Neural crest cell (in vitro differentiated cells): Measurements from ENCODE around the gene PPP2R5E. TPM values are rescaled to one million over a fixed set of nuclear protein-coding genes. Genes with fewer than 3 reads are reported as not detected.

Experiments used
- DNase-seq: peaks from one replicate; pipeline ENCODE4 v3.0.0; 2021; ENCODE audit warnings: low read depth, mixed read lengths, low spot score
- H3K27ac Mint-ChIP-seq: one replicate; pipeline ENCODE4 v1.8.0; 2021; ENCODE audit warnings: mild to moderate bottlenecking, mixed read lengths; ENCODE audit not compliant: unreplicated experiment
- H3K27me3 Mint-ChIP-seq: 2 replicates; pipeline ENCODE4 v1.8.0; 2021; ENCODE audit warnings: low read depth, mild to moderate bottlenecking, mixed read lengths
- H3K36me3 Mint-ChIP-seq: 2 replicates; pipeline ENCODE4 v1.8.0; 2021; ENCODE audit warnings: low read depth, mild to moderate bottlenecking, mixed read lengths
- H3K4me1 Mint-ChIP-seq: 2 replicates; pipeline ENCODE4 v1.8.0; 2021; ENCODE audit warnings: mixed read lengths
- H3K4me3 Mint-ChIP-seq: one replicate; pipeline ENCODE4 v1.8.0; 2021; ENCODE audit warnings: mild to moderate bottlenecking, mixed read lengths
- H3K9me3 Mint-ChIP-seq: 2 replicates; pipeline ENCODE4 v1.8.0; 2021; ENCODE audit warnings: mixed read lengths
- CTCF ChIP-seq: fragments of 200-600 bp; sonication (generic); conservative IDR thresholded peaks from 2 replicates; pipeline ENCODE4 v1.5.0; 2021; ENCODE audit warnings: antibody characterized with exemption, mild to moderate bottlenecking
- total RNA-seq: library from RNA; stranded (reverse); gene quantifications from 2 replicates; pipeline ENCODE4 v1.2.1, GENCODE V29; 2021

PPP2R5E gene
- total RNA-seq, 1 donor from 2014 or later, result 67.3 TPM

DNA sequence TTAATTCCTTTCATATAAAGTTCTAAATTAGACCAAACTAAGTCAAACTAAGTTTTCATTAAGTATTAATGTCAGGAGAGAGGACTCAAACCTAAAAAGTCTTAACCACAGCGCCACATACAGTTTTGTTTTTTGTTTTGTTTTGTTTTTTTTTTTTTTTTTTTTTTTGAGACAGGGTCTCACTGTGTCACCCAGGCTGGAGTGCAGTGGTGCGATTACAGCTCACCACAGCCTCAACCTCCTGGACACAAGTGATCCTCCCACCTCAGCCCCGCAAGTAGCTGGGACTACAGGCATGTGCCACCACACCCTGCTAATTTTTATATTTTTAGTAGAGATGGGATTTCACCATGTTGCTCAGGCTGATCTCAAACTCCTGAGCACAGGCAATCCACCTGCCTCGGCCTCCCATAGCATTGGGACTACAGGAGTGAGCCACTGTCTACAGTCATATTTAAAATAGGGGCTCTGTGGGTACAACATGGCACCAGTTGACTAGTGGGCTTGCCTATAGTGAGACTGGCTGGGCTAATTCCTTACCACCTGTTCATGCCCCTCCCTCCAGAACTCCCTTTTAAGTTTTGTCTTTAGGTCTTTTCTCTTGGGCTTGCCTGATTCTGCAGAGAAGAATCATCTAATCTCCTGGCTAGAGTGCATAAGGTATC, 110.2 kb downstream of the PPP2R5E start:
- no peaks in the 10 kb centered on the region for H3K27me3 Mint-ChIP-seq
- H3K36me3 Mint-ChIP-seq, result no peaks in the 10 kb centered on the region
- no peak for TF ChIP-seq CTCF
- H3K9me3 Mint-ChIP-seq, result no peaks in the 10 kb centered on the region
- DNase-seq, result no peak
- H3K4me1 Mint-ChIP-seq, result peaks cover 33% of the 10 kb centered on the region
- no peak overlapping the region for H3K4me3 Mint-ChIP-seq
- H3K27ac Mint-ChIP-seq, result no peak overlapping the region

DNA sequence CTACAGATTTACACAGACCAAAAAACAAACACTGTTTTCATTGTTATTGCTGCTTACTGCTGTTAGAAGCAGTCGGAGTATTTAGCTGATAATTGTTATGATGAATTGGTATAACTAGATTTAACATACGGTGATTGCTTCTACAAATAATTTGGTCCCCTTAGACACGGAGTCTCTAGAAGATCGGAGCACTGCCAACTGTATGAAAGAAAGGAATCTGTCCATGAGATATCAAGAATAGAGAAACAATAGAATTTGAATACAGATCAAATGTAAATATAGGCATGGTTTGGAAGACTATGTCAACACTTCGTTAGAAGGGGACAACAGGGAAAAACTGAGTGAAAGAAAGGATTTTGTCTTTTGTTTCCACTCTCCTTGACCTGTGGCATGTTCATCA, 110.9 kb downstream of the PPP2R5E start:
- H3K36me3 Mint-ChIP-seq, result no peaks in the 10 kb centered on the region
- H3K9me3 Mint-ChIP-seq, result no peaks in the 10 kb centered on the region
- H3K4me3 Mint-ChIP-seq, result no peak overlapping the region
- no peak for TF ChIP-seq CTCF
- H3K4me1 Mint-ChIP-seq, result peaks cover 33% of the 10 kb centered on the region
- no peak for DNase-seq
- H3K27ac Mint-ChIP-seq, result no peak overlapping the region
- no peaks in the 10 kb centered on the region for H3K27me3 Mint-ChIP-seq

DNA sequence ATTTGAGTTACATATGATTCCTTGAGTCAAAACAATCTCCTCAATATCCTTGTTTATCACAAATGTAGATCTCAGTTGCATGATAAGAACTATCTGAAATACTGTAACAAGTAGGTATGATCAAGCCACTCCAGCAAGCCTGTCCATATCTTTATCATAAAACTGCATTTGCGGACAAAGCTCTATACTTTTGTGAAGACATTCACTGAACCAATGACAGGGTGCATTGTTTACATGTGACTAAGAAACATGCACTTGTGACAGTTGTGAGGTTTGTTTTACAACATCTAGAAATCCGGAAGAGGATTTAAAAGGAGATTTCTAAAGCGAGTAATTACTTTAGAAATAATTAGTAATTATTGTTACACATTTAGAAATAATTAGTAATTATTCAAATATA, 111.7 kb downstream of the PPP2R5E start:
- Mint-ChIP-seq H3K4me3 (no peak overlapping the region), H3K4me1 (peaks cover 30% of the 10 kb centered on the region), H3K36me3 (no peaks in the 10 kb centered on the region), H3K9me3 (no peaks in the 10 kb centered on the region), H3K27me3 (no peaks in the 10 kb centered on the region), H3K27ac (no peak overlapping the region)
- no peak for DNase-seq
- TF ChIP-seq CTCF, result no peak

GRCh38 chr14:63428486-63428885, 114.7 kb downstream of the PPP2R5E start:
- Mint-ChIP-seq H3K4me1 (peaks cover 22% of the 10 kb centered on the region), H3K27me3 (no peaks in the 10 kb centered on the region), H3K36me3 (no peaks in the 10 kb centered on the region), H3K4me3 (no peak overlapping the region), H3K27ac (no peak overlapping the region), H3K9me3 (no peaks in the 10 kb centered on the region)
- no peak for DNase-seq
- no peak for TF ChIP-seq CTCF

DNA sequence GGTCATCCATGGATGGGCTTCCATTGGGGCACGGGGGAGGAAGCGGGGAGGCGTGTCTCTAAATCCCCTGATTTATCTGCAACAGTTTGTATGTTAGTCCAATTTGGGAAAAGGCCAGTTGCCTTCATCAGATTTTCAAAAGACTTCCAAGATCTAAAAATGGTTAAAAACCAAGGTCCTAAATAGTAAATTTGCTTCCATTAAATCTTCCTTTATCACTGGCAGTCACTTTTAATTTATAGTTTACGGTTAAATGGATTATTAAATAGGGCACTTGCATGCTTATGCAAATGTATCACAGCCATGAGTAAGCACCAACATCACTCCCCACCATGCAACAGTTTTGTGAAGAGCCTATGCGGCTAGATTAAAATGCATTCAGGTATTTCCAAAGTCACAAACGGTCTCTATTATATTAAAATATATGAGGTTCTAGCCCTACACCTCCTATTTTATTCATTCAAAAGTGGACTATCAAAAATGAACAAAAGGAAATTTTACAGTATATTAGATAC, 116.3 kb downstream of the PPP2R5E start:
- Mint-ChIP-seq H3K27me3 (no peaks in the 10 kb centered on the region), H3K27ac (no peak overlapping the region), H3K4me1 (peaks cover 10% of the 10 kb centered on the region), H3K9me3 (no peaks in the 10 kb centered on the region), H3K36me3 (no peaks in the 10 kb centered on the region), H3K4me3 (no peak overlapping the region)
- DNase-seq, result no peak
- TF ChIP-seq CTCF, result no peak
